ENCODE measurements around the gene YJEFN3.

GRCh38 chr19:19561946-19562664 lies 33.4 kb downstream of the YJEFN3 start:
- TF ChIP-seq CTCF (IDR thresholded peaks at IDR 0.05; ENCODE audit: low read depth, low read length, missing input control) (no peak), MAX (IDR thresholded peaks at IDR 0.05) (no peak), JUND (IDR thresholded peaks at IDR 0.05) (no peak), ZBTB33 (IDR thresholded peaks at IDR 0.05) (no peak), RAD21 (IDR thresholded peaks at IDR 0.05) (no peak)
